B cell (primary cell): ENCODE results near the gene TRAM2. TPM values are rescaled to one million over a fixed set of nuclear protein-coding genes. Genes with fewer than 3 reads are reported as not detected.

Experiments
- ATAC-seq: fragments of 200-7000 bp; cut with Tn5 transposase; one replicate; pipeline ENCODE4 v1.10.0; 2021; ENCODE audit warnings: low read depth, mild to moderate bottlenecking, moderate number of reproducible peaks, moderate library complexity
- CTCF ChIA-PET: fragments of 350-600 bp; sonication (Branson Sonifier 250); formaldehyde crosslinking; loops from one replicate; lab custom pipeline; 2021; ENCODE audit warnings: antibody characterized with exemption, inconsistent platforms; lab: Charles Lee
- POLR2A ChIA-PET: fragments of 350-600 bp; sonication (Branson Sonifier 250); formaldehyde crosslinking; loops from one replicate; lab custom pipeline; 2021; ENCODE audit warnings: antibody characterized with exemption; lab: Charles Lee
- DNase-seq: peaks from one replicate; pipeline ENCODE4 v3.0.0; 2013
- H2AFZ ChIP-seq: 2 replicates; pipeline ENCODE4 v1.6.1; 2012; ENCODE audit warnings: mild to moderate bottlenecking, low read depth, low read length; ENCODE audit not compliant: insufficient read depth, poor library complexity, severe bottlenecking
- H3K27ac ChIP-seq, 2 donors: 1 replicate in 1 of 2; 2 replicates in 1 of 2; pipeline ENCODE4 v1.5.1; 2012 to 2013; ENCODE audit warnings: low read length in 2 of 2, mild to moderate bottlenecking in 2 of 2, moderate library complexity in 1 of 2
- H3K27me3 ChIP-seq, 4 experiments: fragments of 200-600 bp in 1 of 4; sonication (generic) in 1 of 4; replicated peaks in 1 of 4; 1 replicate in 2 of 4; 2 replicates in 2 of 4; pipeline versions ENCODE4 v1.6.1 to v1.7.0; 2013 to 2016; ENCODE audit warnings: low read length in 3 of 4, mild to moderate bottlenecking in 2 of 4, mixed read lengths in 1 of 4, moderate library complexity in 1 of 4; ENCODE audit not compliant: insufficient read depth in 4 of 4, control insufficient read depth in 3 of 4; ENCODE audit errors: control extremely low read depth in 1 of 4
- H3K36me3 ChIP-seq, 2 experiments: replicated peaks in 1 of 2; 1 replicate in 1 of 2; 2 replicates in 1 of 2; pipeline versions ENCODE4 v1.6.1 to v1.7.1; 2013; ENCODE audit warnings: low read length in 1 of 2; ENCODE audit not compliant: insufficient read depth in 2 of 2, control insufficient read depth in 1 of 2; ENCODE audit errors: control extremely low read depth in 1 of 2, extremely low read depth in 1 of 2
- H3K4me1 ChIP-seq, 2 donors: fragments of 200-600 bp in 1 of 2; sonication (generic) in 1 of 2; 1 replicate in 1 of 2; 2 replicates in 1 of 2; pipeline versions ENCODE4 v1.5.1 to v1.6.1; 2013 to 2017; ENCODE audit warnings: low read length in 2 of 2; ENCODE audit not compliant: control insufficient read depth in 2 of 2, insufficient read depth in 2 of 2
- H3K4me2 ChIP-seq: replicated peaks from 2 replicates; pipeline ENCODE3; 2012; ENCODE audit warnings: mild to moderate bottlenecking, low read depth, low read length; ENCODE audit not compliant: poor library complexity, severe bottlenecking
- H3K4me3 ChIP-seq, 5 experiments: fragments of 200-600 bp in 1 of 5; sonication (generic) in 1 of 5; 1 replicate in 3 of 5; 2 replicates in 2 of 5; pipeline versions ENCODE4 v1.5.1 to v1.7.0; 2011 to 2016; ENCODE audit warnings: low read length in 4 of 5, mild to moderate bottlenecking in 4 of 5, low read depth in 2 of 5, control low read depth in 1 of 5, moderate library complexity in 1 of 5; ENCODE audit not compliant: insufficient read depth in 1 of 5; ENCODE audit errors: control extremely low read depth in 1 of 5, extremely low read depth in 1 of 5
- H3K79me2 ChIP-seq: fragments of 200-600 bp; sonication (generic); one replicate; pipeline ENCODE4 v1.6.0; 2016; ENCODE audit warnings: low read length; ENCODE audit not compliant: control insufficient read depth, insufficient read depth
- H3K9ac ChIP-seq: fragments of 200-600 bp; sonication (generic); 2 replicates; pipeline ENCODE4 v1.6.1; 2017; ENCODE audit warnings: mild to moderate bottlenecking, low read length, moderate library complexity
- H3K9me3 ChIP-seq, 3 donors: one replicate each; pipeline versions ENCODE4 v1.6.1 to v1.7.1; 2013; ENCODE audit warnings: low read length in 2 of 3; ENCODE audit not compliant: control insufficient read depth in 2 of 3, insufficient read depth in 1 of 3; ENCODE audit errors: control extremely low read depth in 1 of 3
- H4K20me1 ChIP-seq: 2 replicates; pipeline ENCODE4 v1.6.0; 2012; ENCODE audit warnings: mild to moderate bottlenecking, low read length; ENCODE audit not compliant: insufficient read depth, control insufficient read depth, poor library complexity, severe bottlenecking
- H3K27ac Mint-ChIP-seq: one replicate; pipeline ENCODE4 v1.8.0; 2021; ENCODE audit warnings: mixed read lengths
- H3K27me3 Mint-ChIP-seq: one replicate; pipeline ENCODE4 v1.8.0; 2021; ENCODE audit warnings: mixed read lengths
- H3K4me1 Mint-ChIP-seq: one replicate; pipeline ENCODE4 v1.8.0; 2021; ENCODE audit warnings: mixed read lengths
- H3K4me3 Mint-ChIP-seq: one replicate; pipeline ENCODE4 v1.8.0; 2021; ENCODE audit warnings: mixed read lengths
- H3K9me3 Mint-ChIP-seq: one replicate; pipeline ENCODE4 v1.8.0; 2022; ENCODE audit warnings: mixed read lengths; ENCODE audit not compliant: insufficient read depth
- EZH2 ChIP-seq: IDR thresholded peaks from 2 replicates; pipeline ENCODE4 v1.6.1; 2012; ENCODE audit warnings: borderline replicate concordance, low read depth, mild to moderate bottlenecking, moderate library complexity, low read length; ENCODE audit not compliant: insufficient read depth, poor library complexity, severe bottlenecking
- WGBS: methylation state at CpG from one replicate; pipeline ENCODE4 v1.1.5; 2013; ENCODE audit warnings: missing lambda C conversion rate; ENCODE audit not compliant: insufficient coverage; 5-methylcytosine and 5-hydroxymethylcytosine counted together
- intact Hi-C: fragments of 100-400 bp; cut with micrococcal nuclease; formaldehyde crosslinking; loops from one replicate; pipeline ENCODE4 v1.10.0; 2022
- polyA plus RNA-seq: library from polyadenylated mRNA; depleted of rRNA; stranded (reverse); fragments of >200 nt; gene quantifications from 2 replicates; pipeline ENCODE4 v1.2.3, GENCODE V29; 2012
- total RNA-seq, 2 donors: library from RNA; stranded (reverse); fragments of 120-200 nt in 1 of 2; gene quantifications; 1 replicate in 1 of 2; 2 replicates in 1 of 2; pipeline versions ENCODE4 v1.2.3 to v1.2.4, GENCODE V29; 2013 to 2022
- TF ChIP-seq, protein P1 (sequence below): fragments of 200-600 bp; IDR thresholded peaks from one replicate; pipeline ENCODE4 v1.8.0; 2022; ENCODE audit warnings: antibody characterized with exemption, mild to moderate bottlenecking

TRAM2 gene
- total and polyA plus RNA-seq, 2 donors (not counting 1 experiment from before 2014, with no cell fraction given) = 9.0 to 13.3 TPM

DNA sequence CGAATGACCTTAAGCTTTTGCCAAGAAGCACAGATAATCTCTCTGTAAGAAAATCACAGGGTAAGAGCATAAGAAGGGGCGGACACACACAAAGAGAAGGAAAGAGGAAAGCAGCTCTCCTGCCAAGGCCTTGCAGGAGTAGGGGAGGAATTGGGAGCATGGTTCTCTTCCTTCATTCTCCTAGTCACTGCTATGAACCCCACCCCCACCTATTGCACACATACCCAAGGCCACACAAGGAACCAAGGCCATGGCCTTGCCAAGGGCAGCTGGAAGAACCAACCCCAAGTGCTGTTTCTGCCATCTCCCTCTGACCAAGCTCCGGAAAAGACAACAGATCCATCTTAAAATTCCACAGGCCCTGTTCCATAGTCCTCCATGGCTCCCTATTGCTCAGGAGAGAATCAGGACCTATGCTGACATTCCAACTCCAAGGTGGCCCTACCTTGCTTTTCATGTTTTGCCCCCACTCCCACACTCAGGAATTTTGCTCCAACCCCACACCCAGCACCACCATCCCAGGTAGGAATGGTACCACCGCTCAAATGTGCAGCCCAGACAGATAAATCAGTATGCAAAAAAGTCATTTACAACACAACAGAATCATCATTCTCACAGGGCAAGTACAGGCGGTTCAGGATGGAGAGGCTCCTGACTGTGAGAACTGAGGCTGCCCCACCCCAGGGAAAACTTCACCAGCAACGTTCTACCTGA, 31.3 kb downstream of the TRAM2 start:
- intact Hi-C loops = no loop called here
- DNase-seq (no peak), ATAC-seq (no peak)
- H3K4me2 ChIP-seq = no peak overlapping the region
- H3K4me1 Mint-ChIP-seq = peaks cover 39% of the 10 kb centered on the region
- H2AFZ ChIP-seq = no peak overlapping the region
- no peaks in the 10 kb centered on the region for H3K27me3 ChIP-seq
- H3K4me3 Mint-ChIP-seq = no peak overlapping the region
- no peak overlapping the region for H3K9ac ChIP-seq
- H3K9me3 Mint-ChIP-seq = no peaks in the 10 kb centered on the region
- H3K4me3 ChIP-seq = no peak overlapping the region
- no peak overlapping the region for H3K27ac Mint-ChIP-seq
- H3K27me3 Mint-ChIP-seq = no peaks in the 10 kb centered on the region
- H3K79me2 ChIP-seq = peaks cover 34% of the 10 kb centered on the region
- no peak for TF ChIP-seq EZH2
- TF ChIP-seq, protein P1, sequence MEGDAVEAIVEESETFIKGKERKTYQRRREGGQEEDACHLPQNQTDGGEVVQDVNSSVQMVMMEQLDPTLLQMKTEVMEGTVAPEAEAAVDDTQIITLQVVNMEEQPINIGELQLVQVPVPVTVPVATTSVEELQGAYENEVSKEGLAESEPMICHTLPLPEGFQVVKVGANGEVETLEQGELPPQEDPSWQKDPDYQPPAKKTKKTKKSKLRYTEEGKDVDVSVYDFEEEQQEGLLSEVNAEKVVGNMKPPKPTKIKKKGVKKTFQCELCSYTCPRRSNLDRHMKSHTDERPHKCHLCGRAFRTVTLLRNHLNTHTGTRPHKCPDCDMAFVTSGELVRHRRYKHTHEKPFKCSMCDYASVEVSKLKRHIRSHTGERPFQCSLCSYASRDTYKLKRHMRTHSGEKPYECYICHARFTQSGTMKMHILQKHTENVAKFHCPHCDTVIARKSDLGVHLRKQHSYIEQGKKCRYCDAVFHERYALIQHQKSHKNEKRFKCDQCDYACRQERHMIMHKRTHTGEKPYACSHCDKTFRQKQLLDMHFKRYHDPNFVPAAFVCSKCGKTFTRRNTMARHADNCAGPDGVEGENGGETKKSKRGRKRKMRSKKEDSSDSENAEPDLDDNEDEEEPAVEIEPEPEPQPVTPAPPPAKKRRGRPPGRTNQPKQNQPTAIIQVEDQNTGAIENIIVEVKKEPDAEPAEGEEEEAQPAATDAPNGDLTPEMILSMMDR = no peak
- H3K4me1 ChIP-seq = peaks cover 0 to 4% of the 10 kb centered on the region in 2 donors
- POLR2A ChIA-PET = no interaction called here
- 93% methylated on average over 5 of the region's 6 CpGs for WGBS
- CTCF ChIA-PET = interaction anchor here (1.0 kb wide), 1 partner anchor 130 kb away, joined by 3 read pairs; no protein-coding TSS in a partner anchor
- no peak overlapping the region for H3K27ac ChIP-seq
- H3K36me3 ChIP-seq = peaks cover 0 to 4% of the 10 kb centered on the region in 2 experiments
- H4K20me1 ChIP-seq = peaks cover 17% of the 10 kb centered on the region
- H3K9me3 ChIP-seq = no peaks in the 10 kb centered on the region

DNA sequence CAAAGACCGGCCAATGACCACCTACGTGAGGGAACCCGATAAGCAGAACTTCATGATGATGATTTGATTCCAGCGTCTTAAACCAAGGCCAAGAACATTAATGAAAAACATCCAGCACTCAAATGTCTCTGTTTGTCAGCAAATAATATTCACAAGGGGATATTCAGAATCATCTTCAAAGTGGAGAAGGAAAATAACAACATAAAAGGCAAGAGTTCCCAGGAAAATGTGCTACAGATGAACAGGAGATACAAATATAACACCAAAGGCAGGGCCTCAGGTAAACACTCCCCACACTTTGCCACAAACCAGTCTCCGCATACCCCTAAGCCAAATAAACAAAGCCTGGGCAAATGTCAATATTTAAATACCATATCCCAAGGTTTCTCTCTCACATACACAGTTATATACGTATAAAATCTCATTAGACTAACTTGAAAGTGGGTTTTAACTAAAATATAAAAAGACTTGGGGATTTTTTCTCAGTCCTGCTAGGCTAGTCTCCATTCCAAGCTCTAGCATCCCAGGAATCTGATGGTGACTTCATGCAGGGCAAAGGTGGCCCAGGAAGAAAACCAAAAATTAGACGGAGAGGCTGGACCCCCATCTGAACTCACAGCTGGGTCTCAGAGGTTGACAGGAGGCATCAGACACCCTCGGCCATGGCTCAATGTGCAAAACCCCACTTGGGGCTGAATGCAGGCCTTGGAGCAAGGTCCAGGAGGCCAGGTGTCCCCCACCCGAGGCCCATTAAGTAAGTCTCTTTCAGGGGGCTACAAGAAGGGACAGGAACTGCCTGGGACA, 32.1 kb downstream of the TRAM2 start:
- no peak overlapping the region for H3K4me2 ChIP-seq
- DNase-seq (no peak), ATAC-seq (no peak)
- Mint-ChIP-seq H3K27ac (no peak overlapping the region), H3K4me1 (peaks cover 35% of the 10 kb centered on the region), H3K9me3 (no peaks in the 10 kb centered on the region), H3K27me3 (no peaks in the 10 kb centered on the region), H3K4me3 (no peak overlapping the region)
- WGBS = 100% methylated on average over 3 of the region's 9 CpGs
- H2AFZ ChIP-seq = no peak overlapping the region
- H3K36me3 ChIP-seq = peaks cover 0 to 4% of the 10 kb centered on the region in 2 experiments
- ChIA-PET CTCF (interaction anchor here (1.0 kb wide), 1 partner anchor 129 kb away, joined by 3 read pairs; no protein-coding TSS in a partner anchor), POLR2A (no interaction called here)
- H3K27ac ChIP-seq = no peak overlapping the region
- no peak overlapping the region for H3K4me3 ChIP-seq
- no peaks in the 10 kb centered on the region for H3K27me3 ChIP-seq
- peaks cover 0 to 4% of the 10 kb centered on the region in 2 donors for H3K4me1 ChIP-seq
- H3K79me2 ChIP-seq = peaks cover 31% of the 10 kb centered on the region
- H3K9me3 ChIP-seq = no peaks in the 10 kb centered on the region
- peaks cover 17% of the 10 kb centered on the region for H4K20me1 ChIP-seq
- intact Hi-C loops = no loop called here
- no peak overlapping the region for H3K9ac ChIP-seq
- TF ChIP-seq, protein P1 = no peak
- TF ChIP-seq EZH2 = no peak
